Glutamatergic neuron (in vitro differentiated cells): Measurements from ENCODE around the gene EXOC4. TPM values are rescaled to one million over a fixed set of nuclear protein-coding genes. Genes with fewer than 3 reads are reported as not detected.

Source experiments
- DNase-seq: peaks from one replicate; pipeline ENCODE4 v3.0.0; 2022
- H3K27ac Mint-ChIP-seq: one replicate; pipeline ENCODE4 v1.8.0; 2020; ENCODE audit warnings: mild to moderate bottlenecking, mixed read lengths, inconsistent platforms; ENCODE audit not compliant: unreplicated experiment
- H3K27me3 Mint-ChIP-seq: one replicate; pipeline ENCODE4 v1.8.0; 2020; ENCODE audit warnings: mild to moderate bottlenecking, moderate library complexity, mixed read lengths, inconsistent platforms; ENCODE audit not compliant: unreplicated experiment
- H3K36me3 Mint-ChIP-seq: one replicate; pipeline ENCODE4 v1.8.0; 2020; ENCODE audit warnings: mild to moderate bottlenecking, mixed read lengths, inconsistent platforms; ENCODE audit not compliant: unreplicated experiment
- H3K4me1 Mint-ChIP-seq: one replicate; pipeline ENCODE4 v1.8.0; 2020; ENCODE audit warnings: mild to moderate bottlenecking, low read depth, mixed read lengths, inconsistent platforms; ENCODE audit not compliant: unreplicated experiment
- H3K4me3 Mint-ChIP-seq: one replicate; pipeline ENCODE4 v1.8.0; 2020; ENCODE audit warnings: mild to moderate bottlenecking, mixed read lengths, inconsistent platforms; ENCODE audit not compliant: unreplicated experiment
- H3K9me3 Mint-ChIP-seq: one replicate; pipeline ENCODE4 v1.8.0; 2020; ENCODE audit warnings: mild to moderate bottlenecking, moderate library complexity, mixed read lengths, inconsistent platforms; ENCODE audit not compliant: unreplicated experiment
- total RNA-seq: library from RNA; stranded (reverse); fragmentation: NEBNext Ultra II Directional; extraction: Animal tissue kit (Norgen Biotek cat#: 25700); gene quantifications from one replicate; pipeline ENCODE4 v1.2.1, GENCODE V29; 2021; ENCODE audit not compliant: unreplicated experiment
- TF ChIP-seq, protein P1 (sequence below): fragments of 200-600 bp; sonication (generic); IDR thresholded peaks from one replicate; pipeline ENCODE4 v1.5.0; 2021; ENCODE audit not compliant: partially characterized antibody, unreplicated experiment

EXOC4 gene
- total RNA-seq, 1 donor from 2014 or later: 73.8 TPM

DNA sequence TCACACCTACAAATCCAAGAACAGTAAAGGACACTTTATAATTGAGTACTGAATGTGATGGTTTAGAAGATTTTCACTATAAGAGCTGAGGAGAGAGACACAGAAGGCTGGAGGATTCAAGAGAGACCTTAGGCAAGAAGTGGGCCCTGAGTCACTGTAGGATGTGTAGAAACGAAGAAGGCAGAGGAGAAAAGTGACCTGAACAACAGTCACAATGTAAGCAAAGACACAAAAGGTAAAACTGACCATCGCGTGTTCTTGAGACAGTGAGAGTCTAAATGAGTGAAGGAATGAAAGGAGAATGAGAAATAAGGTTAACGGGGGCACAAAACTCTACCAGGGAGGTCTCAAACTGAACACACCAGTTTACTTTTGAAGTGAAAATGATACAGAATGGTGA lies 576.0 kb downstream of the EXOC4 start:
- no peak overlapping the region for H3K27ac Mint-ChIP-seq
- DNase-seq: no peak
- TF ChIP-seq, protein P1, sequence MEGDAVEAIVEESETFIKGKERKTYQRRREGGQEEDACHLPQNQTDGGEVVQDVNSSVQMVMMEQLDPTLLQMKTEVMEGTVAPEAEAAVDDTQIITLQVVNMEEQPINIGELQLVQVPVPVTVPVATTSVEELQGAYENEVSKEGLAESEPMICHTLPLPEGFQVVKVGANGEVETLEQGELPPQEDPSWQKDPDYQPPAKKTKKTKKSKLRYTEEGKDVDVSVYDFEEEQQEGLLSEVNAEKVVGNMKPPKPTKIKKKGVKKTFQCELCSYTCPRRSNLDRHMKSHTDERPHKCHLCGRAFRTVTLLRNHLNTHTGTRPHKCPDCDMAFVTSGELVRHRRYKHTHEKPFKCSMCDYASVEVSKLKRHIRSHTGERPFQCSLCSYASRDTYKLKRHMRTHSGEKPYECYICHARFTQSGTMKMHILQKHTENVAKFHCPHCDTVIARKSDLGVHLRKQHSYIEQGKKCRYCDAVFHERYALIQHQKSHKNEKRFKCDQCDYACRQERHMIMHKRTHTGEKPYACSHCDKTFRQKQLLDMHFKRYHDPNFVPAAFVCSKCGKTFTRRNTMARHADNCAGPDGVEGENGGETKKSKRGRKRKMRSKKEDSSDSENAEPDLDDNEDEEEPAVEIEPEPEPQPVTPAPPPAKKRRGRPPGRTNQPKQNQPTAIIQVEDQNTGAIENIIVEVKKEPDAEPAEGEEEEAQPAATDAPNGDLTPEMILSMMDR: no peak
- no peaks in the 10 kb centered on the region for H3K9me3 Mint-ChIP-seq
- H3K4me1 Mint-ChIP-seq: peaks cover 4% of the 10 kb centered on the region
- no peak overlapping the region for H3K4me3 Mint-ChIP-seq
- no peaks in the 10 kb centered on the region for H3K36me3 Mint-ChIP-seq
- no peaks in the 10 kb centered on the region for H3K27me3 Mint-ChIP-seq

DNA sequence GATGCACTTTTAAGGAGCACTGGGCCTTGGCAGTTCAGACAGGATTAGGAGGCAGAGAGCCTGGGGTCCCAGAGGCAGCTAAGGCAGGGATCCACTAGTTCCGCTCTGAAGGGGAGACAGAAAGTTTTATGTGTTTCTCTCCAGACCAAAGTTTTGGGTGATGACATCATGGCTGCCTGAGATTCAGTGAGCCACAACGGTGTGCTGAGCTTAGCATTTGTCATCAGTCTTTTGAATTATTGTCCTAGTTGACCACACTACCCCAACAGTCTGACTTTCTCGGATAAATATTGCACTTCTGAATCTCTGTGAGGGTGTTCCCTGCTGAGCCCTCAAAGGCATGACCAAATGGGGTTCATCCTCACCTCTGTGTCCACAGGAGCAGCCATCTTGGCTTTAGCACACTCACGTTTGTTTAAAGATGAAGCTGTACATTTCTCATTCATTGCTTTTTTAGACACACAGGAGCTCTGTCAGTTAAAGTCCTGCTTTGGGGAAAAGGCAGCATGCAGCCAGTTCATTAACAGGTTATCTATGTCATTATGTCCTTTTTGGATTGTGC lies 576.5 kb downstream of the EXOC4 start:
- DNase-seq: no peak
- TF ChIP-seq, protein P1: no peak
- peaks cover 4% of the 10 kb centered on the region for H3K36me3 Mint-ChIP-seq
- H3K4me1 Mint-ChIP-seq: peaks cover 4% of the 10 kb centered on the region
- no peak overlapping the region for H3K4me3 Mint-ChIP-seq
- H3K27me3 Mint-ChIP-seq: no peaks in the 10 kb centered on the region
- no peaks in the 10 kb centered on the region for H3K9me3 Mint-ChIP-seq
- no peak overlapping the region for H3K27ac Mint-ChIP-seq

DNA sequence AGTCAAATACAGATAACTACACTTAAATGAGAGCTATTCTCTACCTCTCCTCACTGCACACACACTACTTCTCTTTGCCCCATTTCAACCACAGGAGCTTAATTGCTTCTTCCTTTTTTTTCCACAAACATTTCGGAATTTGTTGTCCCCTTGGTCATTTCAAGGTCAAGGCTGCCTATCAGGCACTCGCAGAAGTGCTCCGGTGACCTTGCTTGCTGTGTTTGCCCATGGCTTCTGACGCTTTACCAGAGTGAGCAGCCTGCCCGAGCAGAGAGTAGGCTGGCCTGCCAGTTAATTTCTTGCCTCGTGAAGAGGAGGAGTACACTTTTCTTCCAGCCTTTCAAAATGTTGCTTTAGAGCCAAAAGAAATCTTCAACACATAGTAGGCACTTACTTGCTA lies 577.2 kb downstream of the EXOC4 start:
- Mint-ChIP-seq H3K27me3 (no peaks in the 10 kb centered on the region), H3K27ac (no peak overlapping the region), H3K4me3 (no peak overlapping the region), H3K36me3 (peaks cover 4% of the 10 kb centered on the region), H3K9me3 (peaks cover 3% of the 10 kb centered on the region), H3K4me1 (peaks cover 3% of the 10 kb centered on the region)
- DNase-seq: no peak
- TF ChIP-seq, protein P1: no peak

DNA sequence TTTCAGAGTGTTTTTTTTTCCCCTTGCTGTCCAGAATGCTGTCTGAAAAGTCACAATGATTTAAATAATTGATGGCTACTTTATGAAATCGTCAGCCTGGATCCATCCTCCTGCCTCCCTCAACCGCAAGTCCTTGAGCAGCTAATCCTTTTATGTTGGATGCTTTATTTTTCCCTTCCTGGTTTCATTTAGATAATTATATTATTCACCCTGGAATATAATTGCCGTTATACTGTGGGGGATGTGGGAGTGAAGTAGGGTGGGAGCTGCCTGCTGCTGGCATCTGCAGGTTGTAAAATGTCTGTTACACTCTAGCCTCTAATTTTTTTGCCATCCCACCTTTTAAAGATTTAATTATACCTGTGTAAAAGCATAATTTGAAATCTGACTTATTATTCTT lies 583.8 kb downstream of the EXOC4 start:
- Mint-ChIP-seq H3K36me3 (peaks cover 4% of the 10 kb centered on the region), H3K27ac (peak overlapping the region; percentile 52), H3K4me1 (peaks cover 5% of the 10 kb centered on the region), H3K9me3 (peaks cover 5% of the 10 kb centered on the region), H3K4me3 (peak overlapping the region; percentile 5), H3K27me3 (no peaks in the 10 kb centered on the region)
- no peak for DNase-seq
- TF ChIP-seq, protein P1: no peak

DNA sequence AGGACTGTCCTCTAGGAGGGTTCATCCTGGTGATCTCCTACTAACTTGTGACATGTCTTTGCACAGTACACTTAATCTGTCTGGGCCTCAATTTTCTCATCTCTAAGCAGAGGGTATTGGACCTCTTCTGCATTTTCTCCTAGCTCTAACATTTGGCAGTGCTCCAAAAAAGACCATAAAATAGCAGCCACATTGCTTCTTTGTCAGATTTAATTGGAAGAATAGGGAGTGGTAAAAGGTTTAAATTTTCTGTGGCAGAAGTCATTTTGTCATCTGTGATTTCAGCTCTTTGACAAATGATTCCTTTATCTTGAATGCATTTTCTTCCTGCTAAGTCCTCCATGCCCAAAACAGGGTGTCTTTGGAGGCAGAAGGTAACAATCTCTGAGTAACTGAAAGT lies 584.3 kb downstream of the EXOC4 start:
- DNase-seq: no peak
- Mint-ChIP-seq H3K4me3 (no peak overlapping the region), H3K27ac (peak overlapping the region; percentile 15), H3K27me3 (no peaks in the 10 kb centered on the region), H3K9me3 (peaks cover 5% of the 10 kb centered on the region), H3K4me1 (peaks cover 5% of the 10 kb centered on the region), H3K36me3 (peaks cover 4% of the 10 kb centered on the region)
- TF ChIP-seq, protein P1: no peak
